Renal cortex interstitium (tissue), 11 donors: ENCODE data around the gene ZNF341. TPM values are rescaled to one million over a fixed set of nuclear protein-coding genes. Genes with fewer than 3 reads are reported as not detected.

Experiments
- DNase-seq, 11 donors: peaks; one replicate each; pipeline ENCODE4 v3.0.0-alpha.2; 2013; ENCODE audit warnings: low read depth in 9 of 11, low spot score in 4 of 11; ENCODE audit errors: extremely low read depth in 1 of 11
- polyA plus RNA-seq, 3 donors: library from polyadenylated mRNA; unstranded; fragments of 120-200 nt; gene quantifications; one replicate each; pipeline ENCODE4 v1.2.1, GENCODE V29; 2013; ENCODE audit not compliant: insufficient read length in 3 of 3

ZNF341 gene
- polyA plus RNA-seq, 3 donors: 2.4 to 4.4 (median 3.3) TPM

GRCh38 chr20:33757046-33757445, 25.2 kb downstream of the ZNF341 start:
- DNase-seq: no peak

GRCh38 chr20:33757458-33757857, 25.7 kb downstream of the ZNF341 start:
- no peak for DNase-seq

DNA sequence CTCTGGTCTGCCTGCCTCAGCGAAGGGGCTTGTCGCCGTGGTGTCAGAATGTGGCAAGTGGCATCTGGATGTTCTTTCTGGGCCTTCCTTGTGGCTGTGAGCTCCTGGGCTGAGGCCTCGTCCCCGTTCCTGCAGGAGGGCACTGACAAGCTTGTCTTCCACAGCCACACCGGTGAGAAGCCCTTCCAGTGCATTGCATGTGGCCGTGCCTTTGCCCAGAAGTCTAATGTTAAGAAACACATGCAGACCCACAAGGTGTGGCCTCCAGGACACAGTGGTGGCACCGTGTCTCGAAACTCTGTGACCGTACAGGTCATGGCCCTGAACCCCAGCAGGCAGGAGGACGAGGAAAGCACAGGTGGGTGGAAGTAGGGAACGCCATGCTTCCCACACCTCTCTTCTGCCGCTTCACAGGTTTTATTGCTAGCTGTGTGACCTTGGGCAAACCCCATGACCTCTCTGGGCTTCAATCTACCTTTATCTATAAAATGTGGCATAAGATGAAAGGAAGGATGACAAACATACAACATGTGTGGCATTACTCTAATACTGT, 30.0 kb downstream of the ZNF341 start:
- DNase-seq: no peak

DNA sequence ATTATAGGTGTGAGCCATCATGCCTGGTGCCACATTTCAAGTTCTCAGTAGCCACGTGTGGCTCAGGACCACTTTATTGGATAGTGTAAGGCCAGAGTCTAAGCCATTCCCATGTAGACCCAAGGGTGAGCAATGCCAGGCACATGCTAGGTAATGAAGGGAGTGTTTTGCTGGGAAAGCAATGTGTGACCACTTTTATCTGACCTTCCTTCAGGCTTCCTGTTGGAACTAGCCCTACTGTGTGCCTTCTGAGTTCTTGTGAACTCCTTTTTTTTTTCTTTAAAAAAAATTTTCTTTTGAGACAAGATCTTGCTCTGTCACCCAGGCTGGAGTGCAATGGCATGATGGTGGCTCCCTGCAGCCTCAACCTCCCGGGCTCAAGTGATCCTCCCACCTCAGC, 33.3 kb downstream of the ZNF341 start:
- no peak for DNase-seq

DNA sequence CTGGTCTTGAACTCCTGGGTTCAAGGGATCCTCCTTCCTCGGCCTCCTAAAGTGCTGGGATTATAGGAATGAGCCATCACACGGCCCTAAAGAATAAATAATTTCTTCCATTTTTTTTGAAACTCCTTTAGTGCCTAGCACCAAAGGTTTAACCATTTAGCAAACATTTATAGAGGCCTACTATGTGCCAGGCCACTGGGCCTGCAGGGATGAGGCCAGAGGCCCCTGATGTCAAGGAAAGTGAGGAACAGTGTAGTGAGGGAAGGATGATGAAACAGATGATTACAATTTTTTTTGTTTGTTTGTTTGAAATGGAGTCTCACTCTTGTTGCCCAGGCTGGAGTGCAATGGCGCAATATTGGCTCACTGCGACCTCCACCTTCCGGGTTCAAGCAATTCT, 33.8 kb downstream of the ZNF341 start:
- DNase-seq: no peak

DNA sequence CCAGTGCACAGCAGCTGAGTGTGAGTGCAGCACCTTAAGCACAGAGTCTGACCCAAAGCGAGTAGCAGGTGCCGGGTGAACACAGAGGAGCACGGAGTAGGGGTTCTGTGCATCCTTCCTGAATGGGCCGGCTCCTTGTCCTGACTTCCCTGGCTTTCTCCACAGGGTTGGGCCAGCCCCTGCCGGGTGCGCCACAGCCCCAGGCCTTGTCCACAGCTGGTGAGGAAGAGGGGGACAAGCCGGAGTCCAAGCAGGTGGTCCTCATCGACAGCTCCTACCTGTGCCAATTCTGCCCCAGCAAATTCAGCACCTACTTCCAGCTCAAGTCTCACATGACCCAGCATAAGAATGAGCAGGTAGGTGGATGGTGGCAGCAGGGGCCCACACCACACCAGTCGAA, 34.9 kb downstream of the ZNF341 start:
- DNase-seq: no peak

DNA sequence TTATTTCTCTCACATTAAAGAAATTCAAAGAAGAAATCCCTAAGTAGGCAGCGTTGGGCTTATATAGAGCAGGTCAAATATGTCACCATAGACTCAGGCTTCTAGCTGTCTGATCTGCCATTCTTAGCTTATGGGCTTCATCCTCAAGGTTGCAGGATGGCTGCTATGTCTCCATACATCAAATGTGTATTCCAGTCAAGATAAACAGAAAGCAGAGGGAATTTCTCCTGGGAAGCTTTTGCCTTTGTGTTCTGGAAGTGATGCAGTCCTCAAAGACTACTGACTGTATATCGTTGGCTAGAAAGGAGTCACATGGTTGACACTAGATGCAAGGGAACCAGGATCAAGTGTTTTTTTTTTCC, 36.0 kb downstream of the ZNF341 start:
- no peak for DNase-seq

GRCh38 chr20:33769043-33769442, 37.2 kb downstream of the ZNF341 start:
- no peak for DNase-seq

DNA sequence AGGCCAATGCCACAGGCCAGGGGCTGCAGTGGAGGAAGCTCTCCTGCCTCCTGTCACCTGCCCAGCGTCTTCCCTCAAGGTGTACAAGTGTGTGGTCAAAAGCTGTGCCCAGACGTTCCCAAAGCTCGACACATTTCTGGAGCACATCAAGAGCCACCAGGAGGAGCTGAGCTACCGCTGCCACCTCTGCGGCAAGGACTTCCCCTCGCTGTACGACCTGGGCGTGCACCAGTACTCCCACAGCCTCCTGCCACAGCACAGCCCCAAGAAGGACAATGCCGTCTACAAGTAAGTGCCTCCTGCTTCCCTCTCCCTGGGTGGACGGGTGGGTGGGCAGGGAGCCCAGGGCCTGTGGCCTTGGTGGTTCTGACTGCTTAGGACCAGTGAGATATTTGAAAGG, 38.2 kb downstream of the ZNF341 start:
- no peak for DNase-seq

DNA sequence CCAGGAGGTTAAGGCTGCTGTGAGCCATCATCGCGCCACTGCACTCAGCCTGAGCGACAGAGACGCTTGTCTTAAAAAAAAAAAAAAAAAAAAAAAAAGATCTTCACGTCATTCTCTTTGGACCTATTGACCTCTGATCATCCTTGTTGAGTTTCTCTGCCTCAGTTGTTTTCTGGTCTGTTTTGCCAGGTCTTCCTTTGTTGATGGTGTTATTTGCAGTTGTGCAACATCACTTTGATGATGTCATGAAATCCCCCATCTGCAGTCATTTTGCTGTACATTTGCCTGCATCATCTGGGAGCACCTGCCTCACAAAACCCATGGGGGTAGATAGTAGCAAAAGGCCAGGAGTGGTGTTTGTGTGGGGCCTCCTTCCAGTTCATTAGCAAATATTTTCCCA, 40.1 kb downstream of the ZNF341 start:
- DNase-seq: no peak

DNA sequence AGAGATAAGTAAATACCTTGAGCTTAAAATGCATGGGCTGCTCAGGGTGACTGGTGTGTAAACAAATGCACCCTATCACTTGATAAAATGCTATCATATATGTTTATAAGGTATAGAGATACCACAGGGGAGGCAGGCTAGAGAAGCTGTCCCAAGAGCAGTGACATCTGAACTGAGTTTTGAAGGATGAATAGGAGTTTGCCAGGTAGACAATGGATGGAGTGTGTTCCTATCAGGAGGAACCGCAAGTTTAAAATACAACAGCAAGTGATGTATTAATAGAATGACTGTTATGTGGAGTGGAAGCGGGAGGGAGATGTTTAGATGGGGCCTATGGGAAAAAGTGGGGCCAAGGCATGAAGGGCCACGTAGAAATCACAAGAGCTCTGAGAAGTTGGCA, 40.6 kb downstream of the ZNF341 start:
- no peak for DNase-seq

- DNase-seq: no peak
These were observed 41.8 kb downstream of the ZNF341 start for GRCh38 chr20:33773412-33774089.

DNA sequence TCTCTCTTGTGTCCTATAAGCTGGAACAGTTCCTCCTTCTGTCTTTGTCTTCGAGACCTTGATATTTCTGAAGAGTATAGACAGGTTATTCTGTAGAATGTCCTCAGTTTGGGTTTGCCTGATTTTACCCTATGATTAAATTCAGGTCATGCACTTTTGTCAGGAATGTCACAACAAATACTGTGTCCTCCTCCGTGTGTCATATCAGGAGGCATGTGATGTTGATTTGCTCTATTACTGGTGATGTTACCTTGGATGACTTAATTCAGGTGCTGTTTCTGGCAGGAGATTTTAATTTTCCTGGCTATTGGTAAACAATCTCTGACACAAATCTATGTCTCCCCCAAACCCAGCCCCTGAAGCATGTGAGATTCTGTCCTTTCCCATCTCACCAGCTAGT, 46.0 kb downstream of the ZNF341 start:
- DNase-seq: no peak

- no peak for DNase-seq
These were observed 49.3 kb downstream of the ZNF341 start for GRCh38 chr20:33781133-33781532.

GRCh38 chr20:33781945-33782344, 50.1 kb downstream of the ZNF341 start:
- DNase-seq: no peak

- no peak for DNase-seq
These were observed 51.5 kb downstream of the ZNF341 start for GRCh38 chr20:33783256-33783655.

DNA sequence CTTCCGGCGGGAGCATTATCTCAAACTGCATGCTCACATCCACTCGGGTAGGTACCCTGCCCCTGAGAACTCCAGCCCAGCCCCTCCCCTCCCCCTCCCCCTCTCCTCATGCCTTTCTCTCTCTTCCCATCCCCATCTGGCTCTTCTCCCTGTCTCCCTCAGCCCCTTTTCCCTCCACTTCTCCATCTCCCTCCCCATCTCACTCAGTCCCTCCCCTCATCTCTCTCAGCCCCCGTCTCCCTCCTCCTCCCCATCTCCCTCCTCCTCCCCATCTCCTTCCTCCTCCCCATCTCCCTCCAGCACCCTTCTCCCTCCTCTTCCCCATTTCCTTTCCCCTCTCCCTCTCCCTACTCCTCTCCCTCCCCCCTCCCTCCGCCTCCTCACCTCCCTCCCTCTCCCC, 52.0 kb downstream of the ZNF341 start:
- DNase-seq: no peak

DNA sequence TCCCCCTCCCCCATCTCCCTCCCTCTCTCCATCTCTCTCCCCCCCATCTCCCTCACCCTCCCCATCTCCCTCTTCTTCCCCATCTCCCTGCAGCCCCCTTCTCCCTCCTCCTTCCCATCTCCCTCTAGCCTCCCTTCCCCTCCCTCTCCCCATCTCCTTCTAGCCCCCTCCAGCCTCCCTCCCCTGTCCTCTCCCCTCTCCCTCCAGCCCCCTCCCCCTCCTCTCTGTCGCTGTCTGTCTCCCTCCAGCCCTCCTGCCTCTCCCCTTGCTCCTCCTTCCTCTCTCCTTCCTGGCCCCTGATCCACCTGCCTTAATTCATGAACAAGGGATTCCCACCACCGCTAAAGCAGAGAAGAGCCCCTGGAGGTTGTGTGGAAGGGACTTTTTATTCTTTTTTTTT, 52.4 kb downstream of the ZNF341 start:
- DNase-seq: no peak

GRCh38 chr20:33785503-33785902, 53.7 kb downstream of the ZNF341 start:
- DNase-seq: no peak

DNA sequence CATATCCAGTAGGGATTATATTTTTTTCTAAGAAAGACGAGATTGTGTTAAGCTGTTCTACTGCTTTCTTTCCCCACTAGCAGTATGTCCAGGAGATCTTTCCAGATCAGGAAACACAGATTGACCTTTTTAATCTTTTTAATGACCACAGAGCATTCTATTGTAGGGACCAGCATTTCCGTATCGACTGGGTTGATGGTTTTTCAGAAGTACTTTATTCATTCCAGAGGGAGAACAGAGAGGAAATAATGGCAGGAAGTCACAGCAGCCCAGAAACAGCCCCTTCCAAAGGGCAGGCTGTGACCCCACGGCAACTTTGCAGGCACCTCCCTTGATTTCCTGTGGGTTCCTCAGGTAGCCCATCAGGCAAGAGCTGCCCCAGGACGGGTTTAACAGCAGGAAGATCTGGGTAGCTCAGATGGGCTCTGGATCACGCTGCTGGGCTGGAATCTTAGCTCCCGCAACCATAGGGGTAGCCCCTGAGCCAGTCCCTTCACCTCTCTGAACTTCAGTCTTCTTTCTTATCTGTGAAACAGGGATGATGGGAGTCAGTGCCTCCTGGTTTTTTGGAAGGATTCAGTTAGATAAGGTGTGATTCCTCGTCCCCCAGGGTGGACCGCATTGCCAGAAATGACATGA, 55.6 kb downstream of the ZNF341 start:
- no peak for DNase-seq
